Body of pancreas (tissue), 4 donors: Measurements from ENCODE around the gene ZNF423. TPM values are rescaled to one million over a fixed set of nuclear protein-coding genes. Genes with fewer than 3 reads are reported as not detected.

Experiments used
- ATAC-seq: fragments of 150-250 bp; one replicate; pipeline ENCODE4 v1.9.1; 2016
- DNase-seq, 4 donors: peaks; one replicate each; pipeline ENCODE4 v3.0.0-alpha.2; 2019
- H3K27ac ChIP-seq, 4 donors: fragments of 200-600 bp; sonication (generic); 1 replicate in 3 of 4; 2 replicates in 1 of 4; pipeline versions ENCODE4 v1.5.1 to v1.6.1; 2016 to 2019; ENCODE audit warnings: mild to moderate bottlenecking in 1 of 4, mixed read lengths in 1 of 4, moderate library complexity in 1 of 4
- H3K27me3 ChIP-seq, 2 donors: fragments of 200-600 bp; sonication (generic); one replicate each; pipeline ENCODE4 v1.6.0; 2016; ENCODE audit warnings: mild to moderate bottlenecking in 1 of 2
- H3K36me3 ChIP-seq, 2 donors: fragments of 200-600 bp; sonication (generic); replicated peaks in 1 of 2; 2 replicates each; pipeline ENCODE4 v1.5.1; 2016; ENCODE audit warnings: low read depth in 2 of 2; ENCODE audit not compliant: insufficient read depth in 1 of 2
- H3K4me1 ChIP-seq: fragments of 200-600 bp; sonication (generic); one replicate; pipeline ENCODE4 v1.6.0; 2016
- H3K4me3 ChIP-seq, 2 donors: fragments of 200-600 bp; sonication (generic); 1 replicate in 1 of 2; 2 replicates in 1 of 2; pipeline ENCODE4 v1.5.1; 2016 to 2019
- H3K9me3 ChIP-seq, 3 donors: fragments of 200-600 bp; sonication (generic); 1 replicate in 2 of 3; 2 replicates in 1 of 3; pipeline ENCODE4 v1.5.1; 2016
- CTCF ChIP-seq, 7 experiments: fragments of 450-650 bp in 4 of 7; fragments of 200-600 bp in 3 of 7; sonication (generic) in 3 of 7; IDR thresholded peaks; one replicate each; pipeline ENCODE4 v1.5.1; 2016 to 2019; ENCODE audit warnings: antibody characterized with exemption in 7 of 7
- POLR2A ChIP-seq, 3 donors: fragments of 450-650 bp; IDR thresholded peaks; one replicate each; pipeline ENCODE4 v1.6.1; 2016; ENCODE audit warnings: antibody characterized with exemption in 3 of 3, mild to moderate bottlenecking in 2 of 3
- WGBS, 2 donors: methylation state at CpG; one replicate each; pipeline ENCODE4 v1.1.5; 2017; 5-methylcytosine and 5-hydroxymethylcytosine counted together
- intact Hi-C: fragments of 100-400 bp; cut with DNase I; formaldehyde crosslinking; loops from one replicate; pipeline ENCODE4 v1.15.1; 2023
- total RNA-seq, 2 donors: library from RNA; depleted of rRNA; stranded (reverse); fragments of >200 nt; gene quantifications; one replicate each; pipeline ENCODE4 v1.1.0, GENCODE V29; 2016

Gene ZNF423
- total RNA-seq, 2 donors from 2014 or later: 4.2 to 9.2 TPM

- Histone ChIP-seq H3K27ac (no peak overlapping the region), H3K27me3 (no peaks in the 10 kb centered on the region), H3K4me3 (no peak overlapping the region), H3K36me3 (no peaks in the 10 kb centered on the region), H3K9me3 (no peaks in the 10 kb centered on the region), H3K4me1 (no peaks in the 10 kb centered on the region)
- DNase-seq (peak in 1 of 4 donors; percentile 45), ATAC-seq (no peak)
- intact Hi-C loops: no loop called here
- WGBS, 2 donors: 64 to 90% methylated on average over 8 to 14 of the region's 14 CpGs
- TF ChIP-seq POLR2A (IDR thresholded peaks at IDR 0.05) (no peak), CTCF (IDR thresholded peaks at IDR 0.05) (no peak)
Observed at GRCh38 chr16:49575346-49576172, 280.4 kb downstream of the ZNF423 start.

GRCh38 chr16:49574826-49575225 is 281.1 kb downstream of the ZNF423 start:
- WGBS, 2 donors: 89 to 95% methylated on average over 12 of the region's 12 CpGs
- no peaks in the 10 kb centered on the region for H3K9me3 ChIP-seq
- ATAC-seq: no peak
- H3K4me3 ChIP-seq: no peak overlapping the region
- TF ChIP-seq POLR2A (IDR thresholded peaks at IDR 0.05) (no peak), CTCF (IDR thresholded peaks at IDR 0.05) (no peak)
- H3K27ac ChIP-seq: no peak overlapping the region
- no peaks in the 10 kb centered on the region for H3K27me3 ChIP-seq
- intact Hi-C loops: no loop called here
- DNase-seq: no peak
- H3K36me3 ChIP-seq: no peaks in the 10 kb centered on the region
- H3K4me1 ChIP-seq: no peaks in the 10 kb centered on the region

- Histone ChIP-seq H3K4me1 (peaks cover 10% of the 10 kb centered on the region), H3K9me3 (no peaks in the 10 kb centered on the region), H3K27me3 (no peaks in the 10 kb centered on the region), H3K36me3 (no peaks in the 10 kb centered on the region), H3K4me3 (no peak overlapping the region), H3K27ac (no peak overlapping the region)
- DNase-seq (no peak), ATAC-seq (no peak)
- 100% methylated on average over 1 of the region's 1 CpG for WGBS, 2 donors
- TF ChIP-seq CTCF (IDR thresholded peaks at IDR 0.05) (no peak), POLR2A (IDR thresholded peaks at IDR 0.05) (no peak)
- intact Hi-C loops: no loop called here
Observed at GRCh38 chr16:49567950-49568349, 288.0 kb downstream of the ZNF423 start.

DNA sequence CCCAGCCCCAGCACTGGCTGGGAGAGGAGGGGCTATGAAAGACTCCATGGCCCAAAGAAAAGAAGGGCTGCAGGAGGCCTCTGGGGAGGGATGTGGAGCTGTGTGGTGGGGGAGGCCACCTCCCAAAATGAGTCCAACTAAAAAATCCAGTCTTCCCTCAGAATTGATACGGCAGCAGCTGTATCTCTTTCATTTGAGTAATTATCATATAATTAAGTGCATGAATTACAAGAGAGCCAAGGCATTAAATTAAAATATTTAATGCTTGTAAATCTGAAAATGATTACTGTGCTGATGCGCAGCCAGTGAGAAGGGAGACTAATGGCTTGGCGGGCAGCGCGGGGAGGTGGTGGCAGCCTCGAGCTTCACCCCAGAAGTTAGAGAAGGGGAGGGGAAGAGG is 289.5 kb downstream of the ZNF423 start:
- Histone ChIP-seq H3K4me1 (peaks cover 10% of the 10 kb centered on the region), H3K27me3 (no peaks in the 10 kb centered on the region), H3K4me3 (no peak overlapping the region), H3K36me3 (no peaks in the 10 kb centered on the region), H3K9me3 (no peaks in the 10 kb centered on the region), H3K27ac (no peak overlapping the region)
- WGBS, 2 donors: 77 to 83% methylated on average over 6 of the region's 6 CpGs
- intact Hi-C loops: no loop called here
- DNase-seq: no peak
- no peak for ATAC-seq
- TF ChIP-seq CTCF (IDR thresholded peaks at IDR 0.05): no peak
- no peak for TF ChIP-seq POLR2A (IDR thresholded peaks at IDR 0.05)
